Non-pigmented ciliary epithelial cell (primary cell): ENCODE measurements around the gene RETREG1.

Source experiments
- DNase-seq: peaks from one replicate; pipeline ENCODE4 v3.0.0-alpha.2; 2010; ENCODE audit warnings: low read depth

RETREG1 gene

DNA sequence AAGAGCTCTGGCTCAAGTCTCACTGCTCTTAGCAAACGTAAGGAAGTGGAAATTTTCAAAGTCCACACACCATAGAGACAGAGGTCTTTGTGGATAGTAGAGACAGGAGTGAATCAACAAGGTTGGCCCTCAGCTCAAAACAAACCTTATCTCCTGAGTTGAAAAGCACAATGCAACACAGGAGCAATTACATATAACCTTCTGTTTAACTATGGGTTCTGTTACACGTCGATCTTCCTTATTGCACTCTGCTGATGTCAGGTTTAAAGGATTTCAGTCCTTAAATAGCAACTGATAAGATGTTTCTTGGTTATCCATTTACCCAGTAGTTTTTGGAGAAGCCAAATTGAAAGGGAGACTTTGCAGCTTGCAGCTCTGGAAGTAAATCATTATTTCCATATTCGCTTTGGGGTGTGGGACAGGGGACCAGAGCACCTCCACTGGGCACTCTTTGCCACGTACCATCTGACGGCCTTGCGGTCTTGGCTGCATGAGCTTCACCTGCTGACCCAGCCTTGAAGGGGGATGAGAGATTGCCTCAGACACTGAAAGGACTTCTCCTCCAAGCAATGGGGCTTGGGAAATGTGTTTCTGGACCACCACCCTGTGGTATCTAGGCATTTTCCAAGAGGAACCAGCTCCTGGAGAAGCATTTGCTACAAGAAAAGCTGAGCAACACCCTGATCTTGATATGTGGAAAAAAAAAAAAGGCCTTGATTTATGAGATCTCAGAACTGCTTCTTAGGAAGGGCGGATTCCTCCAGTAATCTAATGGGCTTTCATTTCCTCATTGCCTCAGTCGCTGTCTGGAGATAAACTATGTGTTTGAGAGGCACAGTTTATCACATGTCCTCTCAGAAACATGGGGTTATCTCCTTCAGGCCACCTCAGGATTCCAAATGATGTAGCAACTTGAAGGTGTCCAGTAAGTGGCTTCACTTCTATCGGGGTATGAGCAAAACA, 95.0 kb downstream of the RETREG1 start:
- no peak for DNase-seq

DNA sequence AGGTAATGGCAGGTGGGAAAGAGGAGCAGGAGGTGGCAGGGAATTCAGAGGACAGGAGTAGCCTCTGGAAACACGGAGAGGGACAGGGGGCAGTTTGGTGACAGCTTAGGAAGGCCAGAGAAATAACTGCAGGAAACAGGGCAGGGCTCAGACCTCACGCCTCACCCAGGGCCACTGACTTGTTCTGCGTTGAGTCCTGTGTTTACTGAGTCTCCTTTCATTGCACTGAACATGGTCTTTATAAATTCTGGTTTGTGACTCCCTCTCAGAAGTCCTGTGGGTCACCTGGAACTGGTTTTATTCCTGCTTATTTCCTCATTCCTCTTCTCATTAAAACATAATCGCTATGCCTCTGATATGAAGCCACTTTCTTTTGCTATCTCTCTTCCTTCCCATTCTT, 96.0 kb downstream of the RETREG1 start:
- no peak for DNase-seq

- DNase-seq = no peak
Measured at GRCh38 chr5:16519435-16519834, 97.4 kb downstream of the RETREG1 start.

- no peak for DNase-seq
Measured at GRCh38 chr5:16518606-16519005, 98.2 kb downstream of the RETREG1 start.

DNA sequence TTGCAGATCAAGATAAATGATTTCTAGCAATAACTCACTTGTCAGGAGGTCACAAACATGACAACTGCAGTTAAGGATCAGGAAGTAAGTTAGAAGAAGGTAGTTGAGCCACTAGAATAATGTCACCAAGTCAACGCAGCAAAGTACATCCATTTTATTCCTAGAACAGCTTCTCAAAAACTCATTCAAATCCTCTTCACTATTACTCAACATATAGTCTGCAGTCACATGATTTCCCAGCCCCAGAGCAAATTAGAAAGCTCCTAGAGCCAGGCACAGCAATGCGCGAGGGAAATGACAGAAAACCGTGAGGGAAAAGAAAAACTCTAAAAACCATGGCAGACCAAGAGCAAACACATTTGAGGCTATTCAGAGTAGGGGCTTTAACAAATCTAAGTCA, 101.3 kb downstream of the RETREG1 start:
- no peak for DNase-seq

DNA sequence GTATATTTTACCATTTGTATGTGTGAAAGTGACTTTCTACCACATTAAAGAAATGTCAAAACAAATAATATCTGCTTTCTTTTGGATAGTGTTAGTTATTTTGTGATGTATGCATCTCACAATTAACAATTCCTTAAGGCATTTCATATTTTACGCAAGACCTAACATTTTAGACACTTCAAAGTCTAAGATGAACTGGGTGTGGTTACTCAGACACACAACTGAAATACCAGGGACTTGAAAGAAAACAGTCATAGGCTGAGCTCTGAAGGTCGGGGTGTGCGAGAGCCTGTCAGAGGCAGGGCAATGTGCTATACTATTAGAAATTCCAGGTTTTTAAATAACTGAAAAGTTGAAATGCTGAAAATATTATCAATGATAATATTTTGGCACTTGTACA, 106.7 kb downstream of the RETREG1 start:
- no peak for DNase-seq

GRCh38 chr5:16508730-16509531, 107.9 kb downstream of the RETREG1 start:
- no peak for DNase-seq

DNA sequence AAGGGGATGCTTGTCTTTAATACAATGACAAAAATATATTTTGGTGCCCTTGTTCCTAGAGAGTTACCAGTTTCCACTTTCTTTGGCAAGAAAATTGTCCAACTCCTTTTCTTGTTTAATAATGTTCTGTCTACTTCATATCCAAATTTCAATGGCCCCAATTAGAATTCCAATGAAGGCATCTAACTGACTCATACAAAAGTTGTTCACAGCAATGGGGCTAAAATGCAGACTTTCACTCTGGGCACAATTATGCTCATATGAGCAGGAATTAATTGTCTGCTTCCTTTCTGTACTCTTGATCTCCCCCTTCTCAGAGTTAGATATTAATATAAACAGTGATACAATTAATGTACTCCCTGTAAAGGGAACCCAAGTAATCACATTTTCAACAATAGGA, 109.1 kb downstream of the RETREG1 start:
- no peak for DNase-seq

- no peak for DNase-seq
Measured at GRCh38 chr5:16505904-16506303, 110.9 kb downstream of the RETREG1 start.

- no peak for DNase-seq
Measured at GRCh38 chr5:16505140-16505891, 111.5 kb downstream of the RETREG1 start.

- no peak for DNase-seq
Measured at GRCh38 chr5:16504571-16504970, 112.2 kb downstream of the RETREG1 start.

DNA sequence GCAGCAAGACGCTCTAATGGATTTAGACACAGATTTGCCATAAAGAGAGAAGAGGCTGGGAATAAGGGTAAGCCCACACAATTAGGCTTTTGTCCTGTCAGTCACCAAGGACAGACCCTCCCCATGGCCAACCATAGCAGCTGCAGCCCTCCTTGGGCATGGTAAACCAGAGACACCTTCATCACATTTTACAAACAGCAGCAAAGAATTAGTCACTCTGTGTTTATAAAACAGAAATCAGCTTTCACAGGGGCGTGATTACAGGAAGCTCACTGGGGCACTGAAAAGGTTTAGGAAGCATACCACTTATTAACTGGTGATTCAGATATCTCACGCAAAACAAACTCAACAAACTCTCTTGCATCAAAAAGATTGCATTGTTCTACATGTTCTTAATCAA, 113.9 kb downstream of the RETREG1 start:
- DNase-seq = peak; percentile 19

DNA sequence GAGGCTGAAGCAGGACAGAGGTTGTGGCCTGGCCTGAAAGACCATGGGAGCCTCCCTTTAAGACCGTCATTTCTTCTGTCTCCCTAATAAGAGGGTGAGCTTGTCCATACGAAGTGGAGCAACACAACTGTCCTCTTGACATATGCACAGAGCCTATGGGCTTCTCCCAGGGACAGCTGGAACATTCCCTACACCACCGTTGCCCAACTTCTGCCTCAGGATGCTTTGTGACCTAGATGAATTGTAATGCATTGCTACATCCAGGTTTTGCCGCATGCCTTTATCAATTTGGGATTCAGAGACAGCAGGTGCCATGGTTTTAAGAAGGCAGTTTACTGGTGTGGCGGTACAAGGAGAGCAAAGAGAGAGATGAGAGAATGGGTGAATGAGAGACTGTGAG, 116.8 kb downstream of the RETREG1 start:
- DNase-seq = no peak

DNA sequence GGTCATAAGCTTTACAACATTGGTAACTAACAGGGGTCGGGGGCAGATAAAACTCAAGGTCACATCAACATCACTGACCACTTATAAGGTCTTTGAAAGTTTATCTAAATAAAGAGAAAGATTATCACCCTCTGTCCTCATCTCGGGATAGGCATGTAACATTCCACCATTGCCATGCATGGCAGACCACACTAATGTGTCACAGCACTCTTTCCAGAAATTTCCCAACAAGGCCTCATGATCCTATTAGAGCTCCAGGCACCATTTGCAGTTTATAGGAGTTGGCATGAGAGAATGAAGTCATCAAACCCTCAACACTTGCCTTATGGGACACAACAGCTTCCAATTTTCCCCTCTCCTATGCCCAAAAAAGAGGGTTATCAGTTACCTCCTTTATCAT, 119.3 kb downstream of the RETREG1 start:
- no peak for DNase-seq

DNA sequence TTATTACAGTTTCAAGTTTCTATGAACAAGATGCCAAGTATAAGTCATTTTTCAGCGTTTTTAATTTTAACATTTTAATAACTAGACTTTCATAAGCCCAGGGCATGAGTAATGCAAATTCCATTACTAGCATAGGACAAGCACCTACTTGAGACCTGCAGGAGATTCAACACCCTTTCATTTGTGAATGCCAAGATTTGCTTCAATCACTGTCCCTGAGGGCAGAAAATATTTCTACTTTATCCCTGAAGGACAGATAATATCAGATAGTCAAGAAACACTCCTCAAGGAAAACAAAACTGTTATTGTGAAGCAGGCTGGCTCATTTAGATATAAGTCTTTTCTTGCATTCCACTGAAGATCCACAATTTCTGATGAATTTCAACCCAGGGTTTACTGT, 123.5 kb downstream of the RETREG1 start:
- no peak for DNase-seq

DNA sequence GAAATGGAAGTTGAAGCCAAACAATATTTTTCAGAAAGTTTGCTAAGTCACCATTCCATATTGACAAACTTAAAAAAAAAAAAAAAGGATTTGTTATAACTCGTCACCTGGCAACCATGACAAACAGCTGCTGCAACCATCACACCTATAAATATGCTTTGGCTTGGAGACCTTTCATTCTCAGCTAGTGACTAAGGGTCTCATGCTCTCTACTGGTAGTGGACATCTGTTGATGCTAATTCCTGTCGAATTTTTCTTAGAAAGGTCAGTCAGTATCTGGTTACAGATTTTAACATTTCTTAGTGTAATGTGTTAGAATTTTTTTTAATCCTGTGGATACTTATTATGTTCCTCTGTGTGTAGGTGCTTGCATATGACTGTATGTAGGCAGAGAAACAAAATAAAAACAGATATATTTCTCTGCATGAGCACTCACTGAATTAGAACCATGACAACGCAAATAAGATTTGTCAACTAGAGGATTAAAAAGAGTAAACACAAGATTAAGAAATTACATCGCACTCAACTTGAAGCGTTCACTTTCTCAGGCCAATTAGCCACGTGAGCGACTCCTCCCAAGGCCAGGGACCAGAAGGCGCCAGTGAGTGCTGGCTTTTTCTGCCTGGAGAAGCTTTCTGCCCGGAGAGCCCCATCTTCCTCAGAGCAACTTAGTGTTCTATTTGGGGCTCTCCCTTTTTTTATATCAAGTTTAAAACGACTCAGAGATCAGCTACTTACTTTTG, 124.2 kb downstream of the RETREG1 start:
- DNase-seq = peak; percentile 69

DNA sequence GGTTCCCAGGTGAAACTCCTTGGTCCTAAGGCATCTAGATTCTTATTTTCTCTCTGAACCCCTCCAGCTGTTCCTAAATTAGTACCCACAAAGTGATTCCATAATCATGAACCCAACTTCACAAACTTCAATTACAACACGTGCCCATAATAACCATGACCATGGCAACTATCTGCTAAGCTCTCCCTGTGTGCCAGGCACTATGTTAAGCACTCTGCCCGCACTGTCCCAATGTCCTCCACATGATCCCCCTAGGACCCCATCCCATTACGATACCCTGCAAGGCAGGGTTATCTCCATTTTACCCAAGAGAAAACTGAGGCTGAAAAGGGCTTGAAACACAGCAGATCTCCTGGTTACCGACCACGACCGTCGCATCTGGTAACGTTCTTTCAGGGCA, 125.9 kb downstream of the RETREG1 start:
- DNase-seq = no peak

GRCh38 chr5:16489322-16489791, 127.4 kb downstream of the RETREG1 start:
- DNase-seq = no peak

DNA sequence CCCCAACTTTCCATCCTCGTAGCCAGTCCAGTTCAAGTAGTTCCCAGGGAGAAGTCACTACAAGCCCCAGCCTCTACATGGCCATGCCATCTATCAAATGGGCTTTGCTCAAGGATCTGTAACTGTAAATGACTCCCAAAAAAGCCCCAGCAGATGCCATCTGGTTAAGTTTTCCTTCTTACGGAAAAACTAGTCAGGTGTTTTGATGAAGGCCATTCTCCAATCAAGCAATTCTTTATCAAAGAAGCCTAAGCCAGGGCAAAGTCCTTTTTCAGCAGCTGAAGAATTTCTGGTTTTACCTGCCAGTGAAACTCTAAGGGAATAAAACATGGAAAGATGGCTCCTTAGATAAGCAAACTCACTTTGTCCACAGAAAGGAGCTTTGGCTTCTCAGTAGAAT, 129.3 kb downstream of the RETREG1 start:
- DNase-seq = no peak

DNA sequence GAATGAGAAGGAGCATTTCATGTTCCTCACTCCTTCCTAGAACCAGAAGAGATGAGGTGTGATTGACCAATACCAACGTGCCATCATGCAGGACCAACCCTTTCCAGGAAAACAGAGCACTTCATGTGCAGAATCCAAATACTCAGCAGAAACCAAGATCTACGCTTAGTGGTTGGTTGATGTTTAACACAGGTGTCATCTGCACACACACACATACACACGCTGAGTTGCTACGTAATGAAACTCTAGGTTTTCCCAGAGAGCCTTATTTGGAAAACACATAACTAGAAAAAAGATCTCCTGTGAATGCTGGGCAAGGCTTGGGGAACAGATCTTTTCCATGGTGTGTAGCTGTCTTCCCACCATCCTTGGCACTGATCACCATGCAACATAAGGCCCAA, 130.1 kb downstream of the RETREG1 start:
- DNase-seq = no peak

DNA sequence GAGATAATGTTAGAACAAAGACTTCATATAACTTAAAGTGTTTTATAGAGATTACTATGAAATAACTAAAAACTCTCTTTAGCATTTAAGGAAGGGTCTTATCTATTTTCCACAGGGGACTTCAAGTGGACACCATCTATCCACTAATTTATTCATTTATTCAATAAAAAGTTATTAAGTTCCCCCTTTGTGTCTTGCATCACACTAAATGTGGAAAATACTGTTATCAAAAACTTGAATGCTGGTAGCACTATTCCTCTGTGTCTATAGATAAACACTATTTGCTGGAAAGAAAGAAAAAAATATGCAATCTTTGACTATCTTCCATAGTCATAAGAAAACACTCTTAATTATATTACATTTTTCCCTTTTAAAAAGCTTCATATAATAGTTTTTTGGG, 131.1 kb downstream of the RETREG1 start:
- no peak for DNase-seq

- no peak for DNase-seq
Measured at GRCh38 chr5:16484081-16484480, 132.7 kb downstream of the RETREG1 start.
